Ovary (tissue), 1 donor: ENCODE data around the gene NCKAP1.

Source experiments
- EP300 ChIP-seq: sonication (generic); formaldehyde crosslinking; IDR thresholded peaks from one replicate; pipeline ENCODE4 v1.6.1; 2017; ENCODE audit warnings: antibody characterized with exemption
- POLR2A ChIP-seq: fragments of 450-650 bp; IDR thresholded peaks from one replicate; pipeline ENCODE4 v1.6.1; 2017; ENCODE audit warnings: antibody characterized with exemption, mild to moderate bottlenecking, moderate library complexity

- no peak for TF ChIP-seq POLR2A
- no peak for TF ChIP-seq EP300
These were observed 85.4 kb downstream of the NCKAP1 start for GRCh38 chr2:182952741-182953450.
